Caco-2 (cell line): Measurements from ENCODE around the gene ZSCAN21. TPM values are rescaled to one million over a fixed set of nuclear protein-coding genes. Genes with fewer than 3 reads are reported as not detected.
"Not testable (repeated sequence)": the region's sequence is repeated elsewhere in the genome, so short reads cannot be mapped to it uniquely, and the experiment has no call there.

ENCODE experiments used
- BruUV-seq: library from RNA; stranded (reverse); fragments of 400-500 nt; replicated peaks from 2 replicates; lab custom pipeline; 2021; lab: Mats Ljungman, UMichigan
- CTCF ChIA-PET: fragments of 300-600 bp; sonication (Branson Sonifier 250); formaldehyde crosslinking; loops from one replicate; lab custom pipeline; 2022; ENCODE audit warnings: antibody characterized with exemption; lab: Charles Lee
- POLR2A ChIA-PET: fragments of 300-600 bp; sonication (Branson Sonifier 250); formaldehyde crosslinking; loops from one replicate; lab custom pipeline; 2022; ENCODE audit warnings: antibody characterized with exemption; lab: Charles Lee
- DNase-seq, 2 experiments: peaks; one replicate each; pipeline versions ENCODE4 v3.0.0 to v3.0.0-alpha.2; 2020 to 2022
- H3K27me3 ChIP-seq: replicated peaks from 2 replicates; pipeline ENCODE4 v1.6.0; 2011; ENCODE audit warnings: low read length; ENCODE audit not compliant: control insufficient read depth, insufficient read depth
- H3K36me3 ChIP-seq: 2 replicates; pipeline ENCODE4 v1.5.1; 2011; ENCODE audit warnings: low read length; ENCODE audit not compliant: control insufficient read depth, insufficient read depth
- H3K4me1 ChIP-seq: fragments of 250-450 bp; sonication (Bioruptor Pico); 2 replicates; pipeline ENCODE4 v1.5.1; 2020; ENCODE audit warnings: mild to moderate bottlenecking
- H3K4me3 ChIP-seq: 2 replicates; pipeline ENCODE4 v1.5.1; 2011; ENCODE audit warnings: low read depth, mild to moderate bottlenecking, control low read depth, low read length
- H3K9me3 ChIP-seq: fragments of 250-450 bp; sonication (Bioruptor Pico); 2 replicates; pipeline ENCODE4 v1.5.1; 2020; ENCODE audit warnings: mild to moderate bottlenecking, moderate library complexity
- H3K27ac Mint-ChIP-seq: one replicate; pipeline ENCODE4 v1.8.0; 2022; ENCODE audit warnings: mixed read lengths; ENCODE audit not compliant: unreplicated experiment
- H3K27me3 Mint-ChIP-seq: one replicate; pipeline ENCODE4 v1.8.0; 2022; ENCODE audit warnings: mixed read lengths; ENCODE audit not compliant: insufficient read depth, unreplicated experiment
- H3K36me3 Mint-ChIP-seq: one replicate; pipeline ENCODE4 v1.8.0; 2022; ENCODE audit warnings: mild to moderate bottlenecking, mixed read lengths; ENCODE audit not compliant: insufficient read depth, unreplicated experiment
- H3K4me1 Mint-ChIP-seq: one replicate; pipeline ENCODE4 v1.8.0; 2022; ENCODE audit warnings: low read depth, mixed read lengths; ENCODE audit not compliant: unreplicated experiment
- H3K4me3 Mint-ChIP-seq: one replicate; pipeline ENCODE4 v1.8.0; 2022; ENCODE audit warnings: mild to moderate bottlenecking, moderate library complexity, mixed read lengths; ENCODE audit not compliant: unreplicated experiment
- H3K9me3 Mint-ChIP-seq: one replicate; pipeline ENCODE4 v1.8.0; 2022; ENCODE audit warnings: mixed read lengths; ENCODE audit not compliant: unreplicated experiment
- CTCF ChIP-seq, 2 experiments: fragments of 200-600 bp in 1 of 2; IDR thresholded peaks; 1 replicate in 1 of 2; 2 replicates in 1 of 2; pipeline versions ENCODE4 v1.5.1 to v1.8.0; 2011 to 2022; ENCODE audit warnings: antibody characterized with exemption in 1 of 2, control low read depth in 1 of 2, inconsistent platforms in 1 of 2, low read depth in 1 of 2, low read length in 1 of 2, mild to moderate bottlenecking in 1 of 2, moderate library complexity in 1 of 2; ENCODE audit not compliant: insufficient read depth in 1 of 2, severe bottlenecking in 1 of 2, unreplicated experiment in 1 of 2
- intact Hi-C: fragments of 100-400 bp; cut with micrococcal nuclease; formaldehyde crosslinking; loops from one replicate; pipeline ENCODE4 v1.10.0; 2022; ENCODE audit not compliant: unreplicated experiment
- total RNA-seq: library from RNA; stranded (reverse); gene quantifications from 2 replicates; pipeline ENCODE4 v1.2.3, GENCODE V29; 2022

Gene ZSCAN21
- total RNA-seq, 1 experiment from 2014 or later = 16.7 TPM

GRCh38 chr7:100010901-100011300 is 38.7 kb upstream of the ZSCAN21 start:
- no peak for TF ChIP-seq CTCF (IDR thresholded peaks at IDR 0.05; ENCODE audit: insufficient read depth in 1 of 2, low read depth in 1 of 2, low read length in 1 of 2, severe bottlenecking in 1 of 2, unreplicated experiment in 1 of 2)
- no peaks in the 10 kb centered on the region for H3K9me3 ChIP-seq
- peaks cover 15% of the 10 kb centered on the region for H3K4me1 ChIP-seq
- CTCF ChIA-PET = no interaction called here
- Mint-ChIP-seq H3K36me3 (peaks cover 19% of the 10 kb centered on the region), H3K9me3 (no peaks in the 10 kb centered on the region), H3K4me1 (peaks cover 11% of the 10 kb centered on the region), H3K4me3 (no peak overlapping the region), H3K27me3 (no peaks in the 10 kb centered on the region), H3K27ac (no peak overlapping the region)
- intact Hi-C loops = no loop called here
- no peaks in the 10 kb centered on the region for H3K27me3 ChIP-seq
- BruUV-seq = no TSS peak
- no peak overlapping the region for H3K4me3 ChIP-seq
- no peaks in the 10 kb centered on the region for H3K36me3 ChIP-seq
- DNase-seq = no peak
- POLR2A ChIA-PET = no interaction called here

- ChIA-PET CTCF (no interaction called here), POLR2A (no interaction called here)
- Mint-ChIP-seq H3K27me3 (no peaks in the 10 kb centered on the region), H3K4me3 (no peak overlapping the region), H3K9me3 (no peaks in the 10 kb centered on the region), H3K36me3 (peaks cover 25% of the 10 kb centered on the region), H3K27ac (no peak overlapping the region), H3K4me1 (peaks cover 14% of the 10 kb centered on the region)
- Histone ChIP-seq H3K4me1 (peaks cover 16% of the 10 kb centered on the region), H3K27me3 (no peaks in the 10 kb centered on the region), H3K4me3 (no peak overlapping the region), H3K9me3 (no peaks in the 10 kb centered on the region), H3K36me3 (no peaks in the 10 kb centered on the region)
- no TSS peak for BruUV-seq
- DNase-seq = no peak
- TF ChIP-seq CTCF (IDR thresholded peaks at IDR 0.05; ENCODE audit: insufficient read depth in 1 of 2, low read depth in 1 of 2, low read length in 1 of 2, severe bottlenecking in 1 of 2, unreplicated experiment in 1 of 2) = no peak
- intact Hi-C loops = no loop called here
These were observed 38.1 kb upstream of the ZSCAN21 start for GRCh38 chr7:100011516-100011915.

GRCh38 chr7:100012385-100013327 is 36.9 kb upstream of the ZSCAN21 start:
- POLR2A ChIA-PET = interaction anchor here (0.6 kb wide), 1 partner anchor 11 kb away, joined by 6 read pairs; no protein-coding TSS in a partner anchor

More at GRCh38 chr7:100012385-100013327, 36.9 kb upstream of the ZSCAN21 start:
- H3K9me3 ChIP-seq, H3K9me3 Mint-ChIP-seq, H3K4me3 Mint-ChIP-seq, H3K27me3 Mint-ChIP-seq, H3K4me3 ChIP-seq, DNase-seq, H3K36me3 ChIP-seq, H3K27me3 ChIP-seq, intact Hi-C loops, H3K27ac Mint-ChIP-seq, BruUV-seq: not testable (repeated sequence)
- Mint-ChIP-seq H3K36me3 (peaks cover 27% of the 10 kb centered on the region), H3K4me1 (peaks cover 17% of the 10 kb centered on the region)
- peaks cover 26% of the 10 kb centered on the region for H3K4me1 ChIP-seq
- CTCF ChIA-PET = interaction anchor here (0.8 kb wide), 1 partner anchor 9 kb away, joined by 4 read pairs; no protein-coding TSS in a partner anchor
